Fibroblast of peridontal ligament (primary cell): Measurements from ENCODE around the gene NNT.
"Not testable (repeated sequence)": the region's sequence is repeated elsewhere in the genome, so short reads cannot be mapped to it uniquely, and the experiment has no call there.

Experiments used
- DNase-seq: peaks from one replicate; pipeline ENCODE4 v3.0.0-alpha.2; 2010; ENCODE audit errors: extremely low read depth

NNT gene

DNA sequence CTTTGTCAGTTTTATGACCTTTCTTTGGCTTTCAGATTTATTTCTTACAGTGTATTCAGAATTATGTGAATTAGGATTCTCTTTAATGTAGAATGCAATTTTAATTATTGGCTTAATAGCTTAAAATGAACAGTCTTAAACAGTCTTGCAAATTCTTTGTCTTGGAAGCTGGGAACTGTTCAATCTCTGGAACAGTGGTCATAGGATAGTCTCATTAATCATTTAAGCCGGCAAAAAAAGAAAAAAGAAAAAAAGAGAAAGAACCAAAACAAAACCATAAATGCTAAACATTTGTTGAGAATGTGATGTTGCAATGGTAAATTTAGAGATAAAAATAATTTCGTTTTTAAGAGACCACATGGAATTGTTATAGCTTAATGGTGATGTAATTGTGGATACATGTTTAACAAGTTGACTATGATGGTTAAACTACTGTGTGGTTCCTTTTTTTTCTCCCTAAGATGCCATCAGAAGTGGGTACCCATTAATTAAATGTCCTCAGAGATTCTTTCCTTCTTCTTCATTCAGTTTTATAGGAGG, 61.6 kb downstream of the NNT start:
- no peak for DNase-seq

DNA sequence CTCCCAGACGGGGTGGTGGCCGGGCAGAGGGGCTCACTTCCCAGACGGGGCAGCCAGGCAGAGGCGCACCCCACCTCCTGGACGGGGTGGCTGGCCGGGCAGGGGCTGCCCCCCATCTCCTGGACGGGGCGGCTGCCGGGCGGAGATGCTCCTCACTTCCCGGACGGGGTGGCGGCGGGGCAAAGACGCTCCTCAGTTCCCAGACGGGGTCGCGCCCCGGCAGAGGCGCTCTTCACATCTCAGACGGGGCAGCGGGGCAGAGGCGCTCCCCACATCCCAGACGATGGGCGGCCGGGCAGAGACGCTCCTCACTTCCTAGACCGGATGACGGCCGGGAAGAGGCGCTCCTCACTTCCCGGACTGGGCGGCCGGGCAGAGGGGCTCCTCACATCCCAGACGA, 62.8 kb downstream of the NNT start:
- not testable (repeated sequence) for DNase-seq

DNA sequence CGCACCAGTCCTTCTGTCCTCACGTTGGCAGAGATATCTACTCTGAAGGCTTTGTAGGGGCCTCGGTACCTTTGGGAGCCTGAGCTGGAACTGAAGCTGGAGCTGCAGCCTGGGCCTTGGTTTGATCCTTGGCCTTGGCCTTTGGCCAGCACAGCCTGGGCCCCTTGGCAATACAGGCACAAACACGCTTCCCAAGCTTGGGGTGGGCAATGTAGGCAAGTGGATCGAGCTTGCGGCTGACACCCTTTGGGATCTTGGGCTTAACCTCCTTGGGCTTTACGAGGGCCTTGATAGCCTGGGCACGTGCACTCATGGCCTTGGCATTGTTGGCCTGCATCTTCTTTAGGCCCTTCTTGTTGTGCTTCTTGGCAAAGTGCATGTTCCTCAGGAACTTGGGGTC, 63.7 kb downstream of the NNT start:
- not testable (repeated sequence) for DNase-seq

- DNase-seq, result not testable (repeated sequence)
Observed at GRCh38 chr5:43667379-43667778, 64.4 kb downstream of the NNT start.

DNA sequence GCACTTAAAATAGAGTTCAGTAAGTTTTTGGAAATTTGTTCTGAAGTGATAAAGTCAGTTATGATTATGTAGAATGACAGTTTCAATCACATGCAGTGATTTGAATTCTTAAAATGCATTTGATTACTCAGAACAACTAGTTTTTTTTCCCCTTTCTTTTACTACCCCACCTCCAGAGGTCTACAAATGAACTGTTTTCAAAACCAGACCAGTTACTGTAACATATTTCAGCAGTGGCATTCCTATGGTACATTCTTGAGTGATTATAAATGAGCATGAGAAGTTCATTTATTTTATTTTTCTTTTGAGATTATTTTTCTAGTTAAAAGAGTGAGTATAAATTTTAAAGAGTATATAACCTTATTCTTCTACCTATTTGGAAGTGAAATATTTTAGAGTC, 71.6 kb downstream of the NNT start:
- DNase-seq, result peak; percentile 59

GRCh38 chr5:43675357-43675756, 72.4 kb downstream of the NNT start:
- no peak for DNase-seq

- no peak for DNase-seq
Observed at GRCh38 chr5:43676083-43676840, 73.3 kb downstream of the NNT start.

DNA sequence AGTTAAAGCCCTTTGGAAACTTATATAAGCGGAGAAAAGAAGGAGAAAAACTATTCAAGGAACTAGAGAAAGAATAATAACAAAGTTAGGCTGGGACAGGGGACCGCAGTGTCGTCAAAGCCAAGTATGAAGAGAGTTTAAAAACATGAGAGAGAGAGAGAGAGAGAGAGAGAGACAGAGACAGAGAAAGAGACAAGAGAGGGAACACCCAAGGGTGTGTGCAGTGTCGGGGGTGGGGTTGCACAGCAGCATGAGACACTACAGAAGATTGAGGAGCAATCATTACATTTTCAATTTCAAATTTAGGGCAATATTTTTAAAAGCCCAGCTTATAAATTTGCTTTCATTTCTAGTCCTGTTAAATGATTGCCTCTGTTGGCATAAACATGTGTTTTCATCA, 74.3 kb downstream of the NNT start:
- DNase-seq, result no peak

DNA sequence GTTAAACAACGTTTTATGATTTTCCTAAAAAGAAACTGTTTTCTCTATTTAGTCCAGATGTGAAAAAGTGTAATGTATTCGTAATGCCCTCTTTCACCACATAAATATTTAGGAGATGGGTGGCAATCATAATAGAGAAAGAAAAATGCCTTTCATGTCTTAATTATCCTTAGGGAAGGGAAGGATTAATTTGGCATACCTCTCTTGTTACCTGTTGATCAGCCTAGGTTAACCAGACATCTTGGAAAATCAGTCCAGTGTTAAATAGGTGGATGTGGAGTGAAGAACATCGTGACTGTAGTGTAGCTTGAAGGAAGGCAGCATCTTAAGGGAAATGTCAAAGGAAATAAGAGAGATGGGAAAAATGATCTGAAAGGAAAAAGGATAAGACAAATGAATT, 76.2 kb downstream of the NNT start:
- peak; percentile 8 for DNase-seq

DNA sequence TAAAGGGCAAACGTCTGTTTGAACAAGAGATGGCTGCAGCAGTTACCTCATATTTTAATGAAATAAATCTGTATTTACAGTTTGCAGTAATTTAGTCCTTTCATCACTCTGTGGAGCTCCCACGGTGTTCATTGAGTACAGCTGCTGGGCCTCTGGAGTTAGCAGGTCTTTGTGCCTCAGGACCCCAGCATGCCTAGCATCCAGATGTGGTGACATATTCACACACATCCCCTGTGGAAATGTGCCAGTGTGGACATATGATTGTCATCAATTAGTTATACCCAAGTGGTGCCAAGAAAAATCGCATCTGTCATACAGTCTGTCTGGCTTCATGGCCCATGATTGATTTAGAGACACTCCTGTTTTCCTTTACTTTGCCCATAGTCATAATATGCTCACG, 77.3 kb downstream of the NNT start:
- DNase-seq, result peak; percentile 38

- no peak for DNase-seq
Observed at GRCh38 chr5:43683884-43684471, 81.0 kb downstream of the NNT start.

DNA sequence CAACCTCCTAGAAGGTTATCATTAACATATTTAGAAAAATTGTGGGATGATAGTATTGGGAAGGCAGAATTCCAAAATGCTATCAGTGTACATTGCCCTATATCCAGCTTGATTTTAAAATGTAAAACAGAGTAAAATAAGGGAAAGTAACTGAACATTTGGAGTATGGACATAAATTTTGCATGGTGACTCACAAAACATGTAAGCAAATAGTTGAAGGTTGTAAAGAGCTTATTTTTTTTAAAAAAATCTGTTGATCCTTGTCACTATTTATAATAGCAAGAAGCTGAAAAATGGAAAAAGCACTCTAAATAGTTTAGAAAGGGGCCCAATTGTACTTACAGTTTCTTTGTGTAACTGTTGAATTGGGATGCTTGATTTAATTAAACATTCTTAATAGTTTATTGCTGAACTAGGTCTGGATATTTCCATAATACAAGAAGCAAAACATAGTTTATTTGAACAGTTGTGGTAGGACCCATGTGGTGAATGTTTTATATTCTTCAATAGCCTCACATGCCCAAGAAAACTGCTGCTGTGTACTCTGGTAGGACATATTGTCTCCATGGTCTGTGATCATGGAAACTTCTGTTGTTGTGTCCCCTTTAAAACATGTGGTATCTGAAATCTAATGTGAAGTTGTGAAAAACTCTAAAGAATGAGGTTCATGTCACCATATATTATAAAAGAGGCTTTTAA, 82.4 kb downstream of the NNT start:
- peak; percentile 34 for DNase-seq

GRCh38 chr5:43687275-43687674, 84.3 kb downstream of the NNT start:
- DNase-seq, result no peak

DNA sequence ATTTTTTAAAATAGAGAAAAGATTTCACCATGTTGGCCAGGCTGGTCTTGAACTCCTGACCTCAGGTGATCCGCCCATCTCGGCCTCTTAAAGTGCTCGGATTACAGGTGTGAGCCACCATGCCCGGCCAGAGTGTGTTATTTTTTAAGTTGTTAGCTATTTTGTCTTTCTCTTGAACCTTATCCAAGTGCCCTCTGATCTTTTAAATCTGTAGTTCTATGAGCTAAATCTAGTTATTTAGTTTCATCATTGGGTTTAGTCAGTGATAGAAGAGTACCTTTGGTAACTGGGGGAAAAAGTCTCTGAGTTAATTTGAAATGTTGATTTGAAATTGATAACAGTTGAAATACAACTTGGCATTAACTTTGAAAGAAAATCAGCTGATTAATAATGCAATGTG, 88.3 kb downstream of the NNT start:
- DNase-seq, result no peak

DNA sequence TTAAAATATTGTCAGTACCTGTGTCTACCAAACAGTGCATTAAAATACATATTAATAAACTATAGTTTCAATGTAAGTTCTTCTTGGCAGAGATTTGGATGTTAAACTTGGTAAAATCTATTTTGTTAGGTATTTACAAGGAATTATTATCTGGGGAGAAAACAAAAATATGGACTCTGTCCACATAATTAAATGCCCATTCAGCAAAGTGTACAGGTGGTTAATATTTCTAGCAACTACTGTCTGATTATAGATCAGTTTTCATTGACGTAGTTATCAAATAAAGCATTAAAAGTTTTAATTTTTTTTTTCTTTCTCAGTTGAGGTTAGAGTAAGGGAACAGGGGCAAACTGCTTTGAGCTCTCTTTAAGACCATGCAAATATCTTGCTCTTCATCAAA, 88.9 kb downstream of the NNT start:
- no peak for DNase-seq

- DNase-seq, result no peak
Observed at GRCh38 chr5:43693411-43693810, 90.4 kb downstream of the NNT start.

DNA sequence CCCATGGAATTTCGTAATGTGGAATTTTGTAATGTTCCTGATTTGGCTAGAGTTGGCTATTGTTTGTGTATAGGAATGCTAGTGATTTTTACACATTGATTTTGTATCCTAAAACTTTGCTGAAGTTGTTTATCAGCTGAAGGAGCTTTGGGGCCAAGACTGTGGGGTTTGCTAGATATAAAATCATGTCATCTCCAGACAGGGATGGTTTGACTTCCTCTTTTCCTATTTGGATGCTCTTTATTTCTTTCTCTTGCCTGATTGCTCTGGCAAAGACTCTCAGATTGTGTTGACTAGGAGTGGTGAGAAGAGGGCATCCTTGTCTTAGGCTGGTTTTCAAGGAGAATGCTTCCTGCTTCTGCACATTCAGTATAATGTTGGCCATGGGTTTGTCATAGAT, 91.0 kb downstream of the NNT start:
- no peak for DNase-seq

DNA sequence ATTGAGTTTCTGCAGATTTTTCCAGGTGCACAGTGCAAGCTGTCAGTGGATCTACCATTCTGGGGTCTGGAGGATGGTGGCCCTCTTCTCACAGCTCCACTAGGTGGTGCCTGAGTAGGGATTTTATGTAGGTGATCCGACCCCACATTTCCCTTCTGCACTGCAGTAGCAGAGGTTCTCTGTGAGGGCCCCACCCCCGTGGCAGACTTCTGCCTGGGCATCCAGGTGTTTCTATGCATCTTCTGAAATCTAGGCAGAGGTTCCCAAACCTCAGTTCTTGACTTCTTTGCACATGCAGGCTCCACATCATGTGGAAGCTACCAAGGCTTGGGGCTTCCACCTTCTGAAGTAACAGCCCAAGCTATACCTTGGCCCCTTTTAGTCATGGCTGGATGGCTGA, 93.5 kb downstream of the NNT start:
- DNase-seq, result not testable (repeated sequence)

GRCh38 chr5:43699910-43700309, 96.9 kb downstream of the NNT start:
- no peak for DNase-seq

- no peak for DNase-seq
Observed at GRCh38 chr5:43700601-43701000, 97.6 kb downstream of the NNT start.

DNA sequence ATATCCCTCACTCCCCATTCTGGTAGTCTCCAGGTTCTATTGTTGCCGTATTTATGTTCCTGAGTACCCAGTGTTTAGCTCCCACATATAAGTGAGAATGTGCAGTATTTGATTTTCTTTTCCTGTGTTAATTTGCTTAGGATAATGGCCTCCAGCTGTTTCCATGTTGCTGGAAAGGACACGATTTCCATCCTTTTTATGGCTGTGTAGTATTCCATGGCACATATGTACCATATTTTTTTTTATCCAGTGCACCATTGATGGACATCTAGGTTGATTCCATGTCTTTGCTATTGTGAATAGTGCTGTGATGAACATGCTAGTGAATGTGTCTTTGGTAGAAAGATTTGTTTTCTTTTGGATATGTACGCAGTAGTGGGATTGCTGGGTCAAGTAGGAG, 98.2 kb downstream of the NNT start:
- DNase-seq, result no peak

DNA sequence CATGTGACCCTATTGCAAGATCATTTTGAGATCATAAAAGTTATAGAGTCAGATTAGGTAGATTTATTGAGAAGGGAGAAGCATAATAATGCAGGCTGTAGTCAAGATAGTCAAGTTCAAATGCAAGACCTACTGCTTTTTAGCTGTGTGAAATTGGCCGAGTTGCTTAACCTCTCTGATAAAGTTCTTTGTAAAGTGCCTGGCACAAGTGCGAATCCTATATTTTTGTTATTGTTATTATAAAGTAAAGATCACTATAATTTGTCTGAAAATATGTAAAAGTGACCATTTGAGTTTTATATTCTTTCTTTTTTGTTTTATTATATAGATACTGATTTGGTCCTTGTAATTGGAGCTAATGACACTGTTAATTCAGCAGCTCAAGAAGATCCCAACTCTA, 99.3 kb downstream of the NNT start:
- DNase-seq, result no peak

- DNase-seq, result peak; percentile 61
Observed at GRCh38 chr5:43702815-43703214, 99.8 kb downstream of the NNT start.
